Small intestine (tissue), 7 donors: ENCODE results near the gene ADRA2C. TPM values are rescaled to one million over a fixed set of nuclear protein-coding genes. Genes with fewer than 3 reads are reported as not detected.
"Not testable (repeated sequence)": the region's sequence is repeated elsewhere in the genome, so short reads cannot be mapped to it uniquely, and the experiment has no call there.

Experiments used
- DNase-seq, 2 donors: peaks; one replicate each; pipeline versions ENCODE4 v3.0.0 to v3.0.0-alpha.2; 2013
- FAIRE-seq: peaks from 2 replicates; lab custom pipeline; 2012; peaks lifted over from hg19 to GRCh38; lab: Jason Lieb, UNC
- H3K27ac ChIP-seq, 3 donors: one replicate each; pipeline ENCODE4 v1.5.1; 2013; ENCODE audit warnings: low read length in 2 of 3, mild to moderate bottlenecking in 2 of 3, control low read depth in 1 of 3, inconsistent platforms in 1 of 3, low read depth in 1 of 3, moderate library complexity in 1 of 3
- H3K27me3 ChIP-seq, 3 donors: one replicate each; pipeline ENCODE4 v1.6.1; 2013; ENCODE audit warnings: low read length in 3 of 3, inconsistent platforms in 1 of 3; ENCODE audit not compliant: control insufficient read depth in 3 of 3, insufficient read depth in 3 of 3
- H3K36me3 ChIP-seq, 3 donors: one replicate each; pipeline ENCODE4 v1.6.1; 2013; ENCODE audit warnings: low read length in 3 of 3, inconsistent platforms in 1 of 3, low read depth in 1 of 3, mild to moderate bottlenecking in 1 of 3, moderate library complexity in 1 of 3; ENCODE audit not compliant: control insufficient read depth in 3 of 3, insufficient read depth in 2 of 3
- H3K4me1 ChIP-seq, 3 donors: one replicate each; pipeline ENCODE4 v1.6.1; 2013; ENCODE audit warnings: low read length in 2 of 3, inconsistent platforms in 1 of 3, low read depth in 1 of 3, mild to moderate bottlenecking in 1 of 3, moderate library complexity in 1 of 3; ENCODE audit not compliant: control insufficient read depth in 3 of 3, insufficient read depth in 2 of 3
- H3K4me3 ChIP-seq, 3 donors: one replicate each; pipeline ENCODE4 v1.5.1; 2013; ENCODE audit warnings: low read length in 3 of 3, control low read depth in 1 of 3, inconsistent platforms in 1 of 3, low read depth in 1 of 3, mild to moderate bottlenecking in 1 of 3, moderate library complexity in 1 of 3
- H3K9me3 ChIP-seq, 2 donors: one replicate each; pipeline ENCODE4 v1.6.1; 2013; ENCODE audit warnings: low read depth in 1 of 2, low read length in 1 of 2; ENCODE audit not compliant: control insufficient read depth in 2 of 2, insufficient read depth in 1 of 2
- WGBS, 3 donors: extraction: QIAGEN DNeasy Blood & Tissue Kit; methylation state at CpG; one replicate each; pipeline ENCODE4 v1.1.7; 2013; 5-methylcytosine and 5-hydroxymethylcytosine counted together
- polyA plus RNA-seq, 4 donors: library from polyadenylated mRNA; stranded (reverse) in 3 of 4; unstranded in 1 of 4; fragments of 200-250 nt in 3 of 4; fragments of 120-200 nt in 1 of 4; gene quantifications; one replicate each; pipeline versions ENCODE4 v1.2.1 to v1.2.3, GENCODE V29; 2013
- donor health status: healthy with polysubstance abuse.
- donor health status: control.
- donor health status: control.
- donor health status: Bipolar disorder and iron deficiency.
- donor health status: healthy.

Gene ADRA2C
- polyA plus RNA-seq, 4 donors: 0.21 to 4.6 TPM; not detected in 2

DNA sequence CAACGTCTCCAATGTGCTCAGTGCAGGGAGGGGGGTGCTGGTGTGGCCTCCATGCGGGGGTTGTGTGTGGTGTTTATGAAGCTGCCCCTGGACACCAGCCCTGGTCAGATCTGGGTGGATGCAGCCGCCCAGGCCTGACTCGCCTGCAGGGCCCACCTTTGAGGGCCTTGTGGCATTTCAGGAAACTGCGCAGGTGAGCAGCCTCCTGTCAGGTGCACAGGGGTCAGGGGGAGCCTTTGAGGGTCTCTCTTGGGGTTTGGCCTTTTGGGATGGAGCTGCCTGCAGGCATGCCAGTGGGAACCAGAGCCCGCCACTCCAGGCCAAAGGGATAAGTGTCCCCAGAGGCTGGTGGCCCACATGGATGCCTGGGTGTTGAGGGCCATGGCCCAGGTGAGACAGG, 45.4 kb downstream of the ADRA2C start:
- Histone ChIP-seq H3K27ac (no peak overlapping the region), H3K4me3 (no peak overlapping the region), H3K4me1 (no peaks in the 10 kb centered on the region), H3K27me3 (peaks cover 0 to 2% (median 2%) of the 10 kb centered on the region in 3 donors), H3K36me3 (no peaks in the 10 kb centered on the region), H3K9me3 (no peaks in the 10 kb centered on the region)
- no peak for FAIRE-seq
- WGBS, 3 donors: 77 to 83% (median 80%) methylated on average over 6 of the region's 6 CpGs
- no peak for DNase-seq

DNA sequence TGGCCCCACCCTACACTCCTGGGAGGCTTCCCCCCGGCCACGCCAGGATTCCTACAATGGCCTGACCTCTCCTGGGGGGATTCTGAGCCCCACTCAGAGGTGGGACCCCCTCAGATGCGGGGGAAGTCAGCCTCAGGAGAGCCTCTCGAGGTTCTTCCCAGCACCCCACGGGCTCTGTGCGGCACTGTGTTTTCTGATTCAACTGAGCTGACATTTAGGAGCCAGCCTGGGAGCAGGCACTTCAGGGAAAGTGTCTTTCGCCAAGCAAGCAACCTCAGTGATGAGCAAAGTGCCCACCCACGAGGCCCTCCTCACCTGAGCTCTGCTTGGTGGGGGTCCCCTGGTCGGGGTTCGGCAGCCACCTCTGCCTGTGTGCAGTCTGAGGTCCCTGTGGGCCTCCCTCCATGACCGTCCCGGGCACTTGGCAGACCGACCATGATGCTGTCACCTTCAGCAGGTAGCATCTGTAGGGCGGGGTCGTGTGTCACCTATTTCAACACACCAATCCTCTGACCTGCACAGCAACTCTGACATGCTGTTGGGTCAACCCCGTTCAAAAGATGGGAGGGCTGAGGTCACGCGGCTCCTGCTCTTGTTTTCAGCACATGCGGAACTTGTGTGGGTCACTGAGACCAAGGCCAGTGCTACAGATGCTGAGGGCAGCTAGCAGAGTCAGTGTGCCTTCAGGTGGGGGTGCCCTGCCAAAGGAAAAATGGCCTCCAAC, 46.2 kb downstream of the ADRA2C start:
- H3K27ac ChIP-seq: no peak overlapping the region
- H3K36me3 ChIP-seq: no peaks in the 10 kb centered on the region
- WGBS, 3 donors: 75 to 82% (median 80%) methylated on average over 19 of the region's 19 CpGs
- H3K4me3 ChIP-seq: no peak overlapping the region
- no peaks in the 10 kb centered on the region for H3K4me1 ChIP-seq
- H3K9me3 ChIP-seq: peaks cover 0 to 4% of the 10 kb centered on the region in 2 donors
- FAIRE-seq: no peak
- H3K27me3 ChIP-seq: peaks cover 0 to 2% (median 2%) of the 10 kb centered on the region in 3 donors
- no peak for DNase-seq

DNA sequence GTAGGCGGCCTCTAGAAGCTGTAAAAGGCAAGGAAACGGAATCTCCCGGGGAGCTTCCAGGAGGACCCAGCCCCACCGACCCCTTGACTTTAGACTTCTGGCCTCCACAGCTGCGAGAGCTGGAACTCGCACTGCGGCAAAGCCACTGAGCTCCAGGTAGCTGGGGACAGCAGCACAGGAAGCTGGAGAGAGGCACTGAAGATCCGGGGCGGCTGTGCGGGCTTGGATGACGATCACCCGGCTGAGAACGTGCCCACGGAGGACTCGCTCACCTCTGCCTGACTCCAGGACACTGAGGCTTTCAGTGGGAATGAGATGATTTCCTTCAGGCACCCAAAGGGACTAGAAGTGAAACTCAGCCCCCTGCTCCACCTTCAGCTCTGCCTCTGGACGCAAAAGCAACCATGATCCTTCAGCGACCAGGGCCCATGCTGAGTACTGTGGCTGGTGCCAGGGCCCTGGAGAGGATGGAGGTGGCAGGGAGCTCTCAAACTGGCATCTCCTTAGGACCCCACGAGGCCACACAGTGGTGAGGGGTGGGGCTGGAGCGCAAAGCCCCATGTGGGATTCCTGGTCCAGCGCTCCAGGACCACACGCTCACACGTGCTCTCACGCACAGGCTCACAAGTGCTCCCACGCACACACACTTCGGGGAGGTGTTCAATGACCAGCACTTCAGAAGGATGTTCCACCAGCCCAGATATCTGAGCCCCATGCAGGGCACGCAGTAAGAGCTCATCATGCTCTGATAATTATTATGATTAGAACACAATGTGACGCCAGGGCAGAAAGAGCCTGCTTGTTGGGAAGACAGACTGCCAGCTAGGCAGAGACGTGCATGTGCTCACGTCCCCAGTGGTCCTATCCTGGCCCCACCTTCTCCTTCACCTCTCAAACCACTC, 47.2 kb downstream of the ADRA2C start:
- DNase-seq (no peak), FAIRE-seq (no peak)
- WGBS, 3 donors: 77 to 82% (median 78%) methylated on average over 29 of the region's 29 CpGs
- Histone ChIP-seq H3K27ac (no peak overlapping the region), H3K4me1 (no peaks in the 10 kb centered on the region), H3K9me3 (peaks cover 0 to 4% of the 10 kb centered on the region in 2 donors), H3K27me3 (peaks cover 0 to 2% (median 2%) of the 10 kb centered on the region in 3 donors), H3K36me3 (no peaks in the 10 kb centered on the region), H3K4me3 (no peak overlapping the region)

DNA sequence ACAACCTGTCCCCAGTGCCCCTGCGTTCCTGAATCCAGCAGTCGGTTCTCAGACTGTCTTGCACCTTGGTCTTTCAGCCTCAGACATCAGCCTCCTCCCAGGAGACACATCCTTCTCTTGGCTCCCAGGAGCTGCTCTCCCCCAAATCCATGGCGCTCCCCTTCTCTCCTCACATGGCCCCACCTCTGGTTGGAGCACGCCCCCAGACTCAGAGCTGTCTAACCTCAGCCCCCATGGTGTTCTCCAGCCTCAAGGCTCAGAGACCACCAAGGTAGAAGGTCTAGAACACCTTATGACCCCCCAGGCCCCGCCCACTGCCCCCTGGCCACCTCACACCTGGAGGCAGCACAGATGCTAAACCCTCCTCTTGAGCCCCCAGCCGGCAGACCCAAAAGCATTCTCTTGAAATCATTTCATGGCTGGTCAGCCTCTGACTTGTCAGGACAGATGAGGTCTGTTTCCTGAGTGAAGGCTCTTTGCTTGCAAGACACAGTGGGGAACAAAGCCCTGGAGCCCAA, 47.9 kb downstream of the ADRA2C start:
- FAIRE-seq (no peak), DNase-seq (no peak)
- H3K9me3 ChIP-seq: peaks cover 0 to 4% of the 10 kb centered on the region in 2 donors
- 72 to 82% (median 77%) methylated on average over 6 of the region's 6 CpGs for WGBS, 3 donors
- H3K27ac ChIP-seq: no peak overlapping the region
- H3K36me3 ChIP-seq: no peaks in the 10 kb centered on the region
- H3K4me1 ChIP-seq: no peaks in the 10 kb centered on the region
- no peak overlapping the region for H3K4me3 ChIP-seq
- H3K27me3 ChIP-seq: peaks cover 0 to 1% (median 0%) of the 10 kb centered on the region in 3 donors

DNA sequence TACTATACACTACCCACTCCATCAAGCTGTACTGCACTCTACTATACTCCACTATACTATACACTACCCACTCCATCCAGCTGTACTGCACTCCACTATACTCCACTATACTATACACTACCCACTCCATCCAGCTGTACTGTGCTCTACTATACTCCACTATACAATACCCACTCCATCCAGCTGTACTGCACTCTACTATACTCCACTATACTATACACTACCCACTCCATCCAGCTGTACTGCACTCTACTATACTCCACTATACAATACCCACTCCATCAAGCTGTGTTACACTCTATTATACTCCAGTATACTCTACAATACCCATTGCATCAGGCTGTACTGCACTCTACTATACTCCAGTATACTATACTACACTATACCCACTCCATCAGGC, 48.7 kb downstream of the ADRA2C start:
- not testable (repeated sequence) for DNase-seq, H3K4me3 ChIP-seq, H3K4me1 ChIP-seq, H3K27ac ChIP-seq, H3K36me3 ChIP-seq, H3K9me3 ChIP-seq, H3K27me3 ChIP-seq, FAIRE-seq

DNA sequence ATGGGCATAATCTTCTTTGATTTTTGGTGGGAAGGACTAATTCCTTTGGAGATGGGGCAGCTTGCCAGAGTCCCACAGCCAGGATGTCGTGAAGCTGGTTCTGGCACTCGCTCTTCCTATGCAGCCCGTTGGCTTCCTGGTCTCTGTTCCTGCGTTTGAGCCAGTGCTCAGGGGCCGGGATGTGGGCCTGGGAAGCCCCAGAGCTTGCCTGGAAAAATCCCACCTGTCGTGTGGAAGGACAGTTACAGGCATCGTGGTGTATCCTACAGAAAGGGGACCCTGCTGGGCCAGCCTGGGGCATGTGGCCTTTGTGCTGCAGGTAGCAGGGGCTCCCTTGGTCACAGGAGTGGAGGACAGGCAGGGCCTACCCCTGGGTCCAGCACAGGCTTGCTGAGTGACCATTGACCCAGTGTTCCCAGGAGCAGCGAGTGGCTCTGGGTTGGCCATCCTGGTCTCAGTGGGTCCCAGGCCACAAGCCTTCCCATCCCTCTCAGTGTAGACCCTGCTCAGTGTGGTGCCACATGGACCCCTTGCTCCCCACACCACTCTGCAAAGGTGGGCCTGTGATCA, 50.2 kb downstream of the ADRA2C start:
- FAIRE-seq (no peak), DNase-seq (no peak)
- no peaks in the 10 kb centered on the region for H3K4me1 ChIP-seq
- no peak overlapping the region for H3K27ac ChIP-seq
- peaks cover 0 to 4% of the 10 kb centered on the region in 2 donors for H3K9me3 ChIP-seq
- WGBS, 3 donors: 74 to 85% (median 79%) methylated on average over 8 of the region's 8 CpGs
- H3K27me3 ChIP-seq: peaks cover 0 to 3% (median 3%) of the 10 kb centered on the region in 3 donors
- no peak overlapping the region for H3K4me3 ChIP-seq
- H3K36me3 ChIP-seq: no peaks in the 10 kb centered on the region

DNA sequence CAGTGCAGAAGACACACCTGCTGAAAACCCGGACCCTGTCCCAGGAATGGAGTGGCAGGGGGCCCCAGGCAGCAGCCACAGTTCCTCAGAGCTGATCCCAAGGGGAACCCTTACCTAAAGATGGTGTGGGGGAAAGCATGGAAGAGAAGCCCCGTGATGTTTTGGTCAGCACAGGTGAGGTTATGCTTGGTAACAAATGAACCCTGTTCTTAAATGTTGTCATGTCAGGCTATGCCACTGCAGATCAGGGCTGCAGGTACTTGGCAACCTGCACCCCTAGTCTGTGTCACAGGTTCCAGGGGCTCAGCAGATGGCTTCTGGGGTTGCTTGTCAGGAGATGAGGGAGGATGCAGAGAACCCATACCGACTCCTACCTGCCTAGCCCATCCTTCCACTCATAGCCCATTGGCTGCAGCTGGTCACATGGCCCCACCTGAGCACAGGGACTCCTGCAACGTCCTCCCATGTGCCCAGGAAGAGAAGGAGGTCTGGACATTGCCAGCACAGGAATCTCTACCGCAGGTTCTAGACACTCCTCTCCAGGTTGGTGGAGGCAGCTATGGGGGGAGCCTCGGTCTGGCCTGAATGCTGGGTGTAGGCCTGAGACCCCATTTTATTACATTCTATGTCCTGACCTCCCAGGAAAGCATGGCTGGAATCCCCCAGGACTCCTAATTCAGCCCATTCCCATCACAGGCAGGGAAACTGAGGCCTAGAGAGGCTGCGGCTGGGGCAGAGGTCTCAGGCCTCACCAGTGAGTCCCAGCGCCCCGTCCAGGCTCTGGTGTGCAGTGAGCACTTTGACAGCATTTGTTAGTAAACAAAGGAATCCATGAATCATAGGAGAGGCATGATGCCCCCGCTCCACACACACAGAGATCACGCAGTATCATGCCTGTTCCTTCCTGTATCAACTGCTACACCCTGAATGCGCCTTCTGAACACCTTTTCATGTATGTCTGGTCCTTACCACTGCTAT, 51.1 kb downstream of the ADRA2C start:
- FAIRE-seq: no peak
- Histone ChIP-seq H3K9me3 (peaks cover 0 to 4% of the 10 kb centered on the region in 2 donors), H3K4me3 (no peak overlapping the region), H3K4me1 (no peaks in the 10 kb centered on the region), H3K27me3 (peaks cover 0 to 3% (median 3%) of the 10 kb centered on the region in 3 donors), H3K27ac (no peak overlapping the region), H3K36me3 (no peaks in the 10 kb centered on the region)
- no peak for DNase-seq
- WGBS, 3 donors: 83 to 86% (median 84%) methylated on average over 12 of the region's 12 CpGs
